H1 (cell line): ENCODE data around the gene DHRS1. TPM values are rescaled to one million over a fixed set of nuclear protein-coding genes. Genes with fewer than 3 reads are reported as not detected.

ENCODE experiments used
- CTCF ChIA-PET: fragments of 300-600 bp; sonication (Branson Sonifier 250); formaldehyde crosslinking; loops from one replicate; lab custom pipeline; 2021; ENCODE audit not compliant: partially characterized antibody; lab: Charles Lee
- POLR2A ChIA-PET: fragments of 300-600 bp; sonication (Branson Sonifier 250); formaldehyde crosslinking; loops from one replicate; lab custom pipeline; 2021; ENCODE audit warnings: inconsistent platforms; ENCODE audit not compliant: partially characterized antibody; lab: Charles Lee
- DNase-seq, 2 experiments: peaks; one replicate each; pipeline versions ENCODE4 v3.0.0 to v3.0.0-alpha.2; 2010 to 2022; ENCODE audit warnings: low spot score in 2 of 2, low read depth in 1 of 2, mixed read lengths in 1 of 2
- FAIRE-seq: peaks from 2 replicates; lab custom pipeline; 2011; peaks lifted over from hg19 to GRCh38; lab: Jason Lieb, UNC
- H2AFZ ChIP-seq: 2 replicates; pipeline ENCODE4 v1.8.1; 2012; ENCODE audit warnings: low read length, inconsistent platforms
- H2AK5ac ChIP-seq: 2 replicates; pipeline ENCODE4 v1.6.1; 2013; ENCODE audit warnings: low read depth, low read length
- H2BK120ac ChIP-seq: replicated peaks from 2 replicates; pipeline ENCODE3; 2013; ENCODE audit warnings: low read depth, low read length, inconsistent platforms
- H2BK12ac ChIP-seq: 2 replicates; pipeline ENCODE4 v1.6.1; 2013; ENCODE audit warnings: low read depth, low read length
- H2BK15ac ChIP-seq: 2 replicates; pipeline ENCODE4 v1.6.1; 2013; ENCODE audit warnings: low read length
- H2BK20ac ChIP-seq: 2 replicates; pipeline ENCODE4 v1.6.1; 2013; ENCODE audit warnings: low read length
- H2BK5ac ChIP-seq: 2 replicates; pipeline ENCODE4 v1.6.1; 2013; ENCODE audit warnings: low read depth, low read length
- H3K14ac ChIP-seq: 2 replicates; pipeline ENCODE4 v1.6.1; 2013; ENCODE audit warnings: inconsistent platforms; ENCODE audit not compliant: insufficient read length
- H3K18ac ChIP-seq: 2 replicates; pipeline ENCODE4 v1.6.1; 2013; ENCODE audit warnings: low read length; ENCODE audit errors: extremely low read depth
- H3K23ac ChIP-seq: 2 replicates; pipeline ENCODE4 v1.6.1; 2013; ENCODE audit warnings: inconsistent platforms; ENCODE audit not compliant: insufficient read length
- H3K23me2 ChIP-seq: 2 replicates; pipeline ENCODE4 v1.6.1; 2013; ENCODE audit warnings: low read depth, low read length
- H3K27ac ChIP-seq: 2 replicates; pipeline ENCODE4 v1.6.1; 2011; ENCODE audit warnings: low read depth, low read length, inconsistent platforms
- H3K27me3 ChIP-seq, 4 experiments: replicated peaks in 1 of 4; 1 replicate in 1 of 4; 2 replicates in 3 of 4; pipeline versions ENCODE4 v1.6.1 to v1.8.1; 2011 to 2013; ENCODE audit warnings: low read length in 3 of 4, mild to moderate bottlenecking in 3 of 4, inconsistent platforms in 2 of 4, mixed read lengths in 2 of 4, moderate library complexity in 1 of 4; ENCODE audit not compliant: control insufficient read depth in 3 of 4, insufficient read depth in 3 of 4; ENCODE audit errors: extremely low read depth in 1 of 4
- H3K36me3 ChIP-seq, 4 experiments: 2 replicates each; pipeline versions ENCODE4 v1.6.1 to v1.8.1; 2011 to 2013; ENCODE audit warnings: mild to moderate bottlenecking in 4 of 4, low read length in 3 of 4, moderate library complexity in 2 of 4, control low read depth in 1 of 4, inconsistent platforms in 1 of 4; ENCODE audit not compliant: insufficient read depth in 4 of 4, control insufficient read depth in 2 of 4
- H3K4ac ChIP-seq: replicated peaks from 2 replicates; pipeline ENCODE3; 2013; ENCODE audit warnings: low read length, low read depth, mixed read lengths, inconsistent platforms; ENCODE audit not compliant: insufficient read length
- H3K4me1 ChIP-seq, 4 experiments: replicated peaks in 1 of 4; 1 replicate in 1 of 4; 2 replicates in 3 of 4; pipeline versions ENCODE4 v1.6.1 to v1.8.1; 2011 to 2013; ENCODE audit warnings: low read length in 3 of 4, inconsistent platforms in 2 of 4, mixed read lengths in 1 of 4; ENCODE audit not compliant: insufficient read depth in 4 of 4, control insufficient read depth in 3 of 4
- H3K4me2 ChIP-seq, 2 experiments: 2 replicates each; pipeline versions ENCODE4 v1.6.1 to v1.8.1; 2011 to 2013; ENCODE audit warnings: low read depth in 2 of 2, low read length in 2 of 2, control low read depth in 1 of 2, inconsistent platforms in 1 of 2, mild to moderate bottlenecking in 1 of 2; ENCODE audit not compliant: insufficient read depth in 1 of 2
- H3K4me3 ChIP-seq, 4 experiments: fragments of 200-600, 300-600 bp in 1 of 4; sonication (generic), shearing (Covaris generic), sonication (Bioruptor Twin) in 1 of 4; 2 replicates each; pipeline versions ENCODE4 v1.5.1 to v1.8.1; 2011 to 2016; ENCODE audit warnings: low read length in 4 of 4, low read depth in 3 of 4, control low read depth in 2 of 4, inconsistent platforms in 2 of 4, mild to moderate bottlenecking in 2 of 4, mixed read lengths in 1 of 4, moderate library complexity in 1 of 4; ENCODE audit not compliant: insufficient read depth in 2 of 4; ENCODE audit errors: extremely low read depth in 1 of 4
- H3K56ac ChIP-seq: replicated peaks from 2 replicates; pipeline ENCODE3; 2013; ENCODE audit warnings: low read depth, mild to moderate bottlenecking, mixed read lengths, low read length, inconsistent platforms; ENCODE audit not compliant: insufficient read length
- H3K79me1 ChIP-seq: 2 replicates; pipeline ENCODE4 v1.6.1; 2013; ENCODE audit warnings: low read depth, low read length, control low read depth
- H3K79me2 ChIP-seq, 2 experiments: 2 replicates each; pipeline versions ENCODE4 v1.6.1 to v1.8.1; 2012 to 2013; ENCODE audit warnings: low read length in 2 of 2, mild to moderate bottlenecking in 2 of 2, inconsistent platforms in 1 of 2; ENCODE audit not compliant: insufficient read depth in 2 of 2, control insufficient read depth in 1 of 2
- H3K9ac ChIP-seq, 4 experiments: replicated peaks in 1 of 4; 1 replicate in 1 of 4; 2 replicates in 3 of 4; pipeline versions ENCODE4 v1.6.1 to v1.8.1; 2011 to 2013; ENCODE audit warnings: low read depth in 3 of 4, low read length in 3 of 4, control low read depth in 2 of 4, mild to moderate bottlenecking in 2 of 4, moderate library complexity in 2 of 4, inconsistent platforms in 1 of 4; ENCODE audit errors: extremely low read depth in 1 of 4
- H3K9me3 ChIP-seq, 2 experiments: 2 replicates each; pipeline versions ENCODE4 v1.6.1 to v1.8.1; 2012 to 2013; ENCODE audit warnings: mild to moderate bottlenecking in 2 of 2, moderate library complexity in 2 of 2, control low read depth in 1 of 2, inconsistent platforms in 1 of 2, low read depth in 1 of 2, low read length in 1 of 2, mixed read lengths in 1 of 2; ENCODE audit not compliant: insufficient read depth in 2 of 2
- H4K20me1 ChIP-seq, 2 experiments: replicated peaks in 1 of 2; 2 replicates each; pipeline versions ENCODE3 to v1.8.1; 2011 to 2013; ENCODE audit warnings: inconsistent platforms in 2 of 2, low read length in 2 of 2, mild to moderate bottlenecking in 1 of 2; ENCODE audit not compliant: insufficient read depth in 2 of 2, control insufficient read depth in 1 of 2
- H4K5ac ChIP-seq: 2 replicates; pipeline ENCODE4 v1.6.1; 2013; ENCODE audit warnings: low read length, low read depth, mixed read lengths, inconsistent platforms; ENCODE audit not compliant: insufficient read length
- H4K8ac ChIP-seq: 2 replicates; pipeline ENCODE4 v1.8.0; 2013; ENCODE audit warnings: mild to moderate bottlenecking, moderate library complexity, low read length, inconsistent platforms; ENCODE audit not compliant: insufficient read depth; ENCODE audit errors: extremely low read depth
- H4K91ac ChIP-seq: replicated peaks from 2 replicates; pipeline ENCODE3; 2013; ENCODE audit warnings: low read length, mixed read lengths, inconsistent platforms; ENCODE audit not compliant: insufficient read length
- BCL11A ChIP-seq, 2 experiments: IDR thresholded peaks; one replicate each; pipeline ENCODE4 v1.6.1; 2011; ENCODE audit warnings: low read depth in 2 of 2, low read length in 2 of 2, mild to moderate bottlenecking in 2 of 2
- HDAC6 ChIP-seq: IDR thresholded peaks from one replicate; pipeline ENCODE4 v1.7.1; 2012; ENCODE audit warnings: low read depth, mild to moderate bottlenecking, inconsistent platforms, low read length, moderate library complexity
- RAD21 ChIP-seq, 2 experiments: IDR thresholded peaks in 1 of 2; conservative IDR thresholded peaks in 1 of 2; 2 replicates each; pipeline ENCODE4 v1.6.1; 2011; ENCODE audit warnings: low read depth in 2 of 2, low read length in 2 of 2, improper control_type of control experiment in 1 of 2, inconsistent platforms in 1 of 2, mild to moderate bottlenecking in 1 of 2, moderate library complexity in 1 of 2
- SAP30 ChIP-seq: fragments of 300-600 bp; sonication (generic); IDR thresholded peaks from 2 replicates; pipeline ENCODE4 v1.7.1; 2012; ENCODE audit warnings: low read length, moderate library complexity, mild to moderate bottlenecking, inconsistent platforms; ENCODE audit not compliant: insufficient read depth, insufficient replicate concordance
- SIRT6 ChIP-seq: IDR thresholded peaks from one replicate; pipeline ENCODE4 v1.7.1; 2012; ENCODE audit warnings: low read length, inconsistent platforms
- SP4 ChIP-seq: IDR thresholded peaks from 2 replicates; pipeline ENCODE4 v1.6.1; 2012; ENCODE audit warnings: low read length, inconsistent platforms
- TAF7 ChIP-seq: optimal IDR thresholded peaks from 2 replicates; pipeline ENCODE3; 2011; ENCODE audit warnings: low read depth, mild to moderate bottlenecking, inconsistent platforms, low read length, moderate library complexity, borderline replicate concordance
- TCF12 ChIP-seq: IDR thresholded peaks from 2 replicates; pipeline ENCODE4 v1.6.1; 2011; ENCODE audit warnings: low read depth, mild to moderate bottlenecking, low read length
- TEAD4 ChIP-seq: IDR thresholded peaks from 2 replicates; pipeline ENCODE4 v1.6.1; 2012; ENCODE audit warnings: low read depth, low read length, inconsistent platforms, mixed read lengths
- YY1 ChIP-seq: IDR thresholded peaks from 2 replicates; pipeline ENCODE4 v1.6.1; 2011; ENCODE audit warnings: low read depth, mild to moderate bottlenecking, low read length
- WGBS, 2 experiments: shearing (Covaris generic) in 1 of 2; methylation state at CpG; one replicate each; pipeline versions ENCODE4 v1.1.6 to v1.1.7; 2013 to 2015; ENCODE audit warnings: low lambda C conversion rate in 2 of 2, mixed read lengths in 2 of 2, inconsistent platforms in 1 of 2, low coverage in 1 of 2, missing lambda C conversion rate in 1 of 2; ENCODE audit not compliant: insufficient replicate concordance in 2 of 2, insufficient coverage in 1 of 2, insufficient read length in 1 of 2; ENCODE audit errors: extremely low coverage in 1 of 2, missing lambda C conversion rate in 1 of 2; 5-methylcytosine and 5-hydroxymethylcytosine counted together
- polyA plus RNA-seq, 7 experiments: library from polyadenylated mRNA; depleted of rRNA in 3 of 7; stranded (reverse) in 5 of 7; unstranded in 2 of 7; fragments of >200 nt in 5 of 7; fragments of 200-250 nt in 2 of 7; gene quantifications; 1 replicate in 5 of 7; 2 replicates in 1 of 7; 4 replicates in 1 of 7; pipeline versions ENCODE4 v1.2.1 to v1.2.3, GENCODE V29; 2011 to 2013; ENCODE audit warnings: missing spikeins in 2 of 7, mixed read lengths in 2 of 7
- total RNA-seq: library from RNA; stranded (reverse); fragmentation: NEBNext Ultra II Directional; extraction: Animal tissue kit (Norgen Biotek cat#: 25700); gene quantifications from 2 replicates; pipeline ENCODE4 v1.2.1, GENCODE V29; 2021
- TF ChIP-seq, protein P1 (sequence below), 3 experiments: IDR thresholded peaks; 1 replicate in 2 of 3; 2 replicates in 1 of 3; pipeline versions ENCODE4 v1.5.1 to v1.6.1; 2011; ENCODE audit warnings: low read length in 3 of 3, mild to moderate bottlenecking in 3 of 3, inconsistent platforms in 2 of 3, low read depth in 1 of 3, moderate library complexity in 1 of 3; ENCODE audit not compliant: insufficient read depth in 1 of 3; ENCODE audit errors: control extremely low read depth in 1 of 3

The DHRS1 gene
- total and polyA plus RNA-seq, 2 of the 8 experiments (the other 6 are each of a cell fraction or from before 2014, with no cell fraction given): 8.8 to 31.7 TPM

DNA sequence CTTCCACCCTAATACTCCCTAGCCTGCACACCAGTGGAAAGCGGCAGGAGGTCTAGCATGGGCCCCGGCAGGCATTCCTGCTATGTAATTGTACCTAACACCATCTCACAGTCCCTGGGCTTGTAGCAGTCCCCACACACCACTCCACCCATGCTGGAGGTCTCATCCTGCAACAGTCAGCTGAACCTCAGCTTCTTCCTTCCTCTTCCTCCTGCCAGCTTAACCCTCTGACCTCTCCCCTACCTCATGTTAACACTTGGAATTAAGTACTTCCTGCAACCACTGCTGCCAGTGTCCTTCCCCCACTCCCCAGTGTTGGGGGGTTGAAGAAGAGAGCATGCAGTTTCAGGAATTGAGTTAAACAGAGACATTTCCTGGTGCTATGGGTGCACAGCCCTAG lies 27.7 kb upstream of the DHRS1 start:
- no peaks in the 10 kb centered on the region for H3K79me1 ChIP-seq
- TF ChIP-seq SP4 (no peak), SAP30 (no peak), RAD21 (IDR thresholded peaks at IDR 0.05 in 1 of 2, conservative IDR thresholded peaks at IDR 0.05 in 1 of 2; ENCODE audit: low read depth in 2 of 2, low read length in 2 of 2) (no peak), YY1 (no peak), TEAD4 (no peak), HDAC6 (no peak), TCF12 (no peak), SIRT6 (no peak), BCL11A (IDR thresholded peaks at IDR 0.05; ENCODE audit: low read depth in 2 of 2, low read length in 2 of 2) (no peak), TAF7 (no peak)
- TF ChIP-seq, protein P1, sequence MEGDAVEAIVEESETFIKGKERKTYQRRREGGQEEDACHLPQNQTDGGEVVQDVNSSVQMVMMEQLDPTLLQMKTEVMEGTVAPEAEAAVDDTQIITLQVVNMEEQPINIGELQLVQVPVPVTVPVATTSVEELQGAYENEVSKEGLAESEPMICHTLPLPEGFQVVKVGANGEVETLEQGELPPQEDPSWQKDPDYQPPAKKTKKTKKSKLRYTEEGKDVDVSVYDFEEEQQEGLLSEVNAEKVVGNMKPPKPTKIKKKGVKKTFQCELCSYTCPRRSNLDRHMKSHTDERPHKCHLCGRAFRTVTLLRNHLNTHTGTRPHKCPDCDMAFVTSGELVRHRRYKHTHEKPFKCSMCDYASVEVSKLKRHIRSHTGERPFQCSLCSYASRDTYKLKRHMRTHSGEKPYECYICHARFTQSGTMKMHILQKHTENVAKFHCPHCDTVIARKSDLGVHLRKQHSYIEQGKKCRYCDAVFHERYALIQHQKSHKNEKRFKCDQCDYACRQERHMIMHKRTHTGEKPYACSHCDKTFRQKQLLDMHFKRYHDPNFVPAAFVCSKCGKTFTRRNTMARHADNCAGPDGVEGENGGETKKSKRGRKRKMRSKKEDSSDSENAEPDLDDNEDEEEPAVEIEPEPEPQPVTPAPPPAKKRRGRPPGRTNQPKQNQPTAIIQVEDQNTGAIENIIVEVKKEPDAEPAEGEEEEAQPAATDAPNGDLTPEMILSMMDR (IDR thresholded peaks at IDR 0.05; ENCODE audit: control extremely low read depth in 1 of 3, insufficient read depth in 1 of 3, low read depth in 1 of 3, low read length in 3 of 3): no peak

More for the DNA sequence above, 27.7 kb upstream of the DHRS1 start:
- Histone ChIP-seq H2AFZ (no peak overlapping the region), H3K18ac (no peak overlapping the region), H3K36me3 (no peaks in the 10 kb centered on the region), H2BK15ac (0 out of 2 replicates have a peak overlapping the region, but pooled peaks have one; percentile 16), H3K9ac (no peak overlapping the region), H2AK5ac (no peak overlapping the region), H3K23me2 (peaks cover under 1% of the 10 kb centered on the region), H3K23ac (no peak overlapping the region), H2BK20ac (no peak overlapping the region), H2BK120ac (no peak overlapping the region), H3K4me1 (peaks cover 0 to 4% (median under 1%) of the 10 kb centered on the region in 4 experiments; a peak in 4 of 7 replicates), H3K79me2 (no peaks in the 10 kb centered on the region), H3K27ac (no peak overlapping the region), H3K4me2 (no peak overlapping the region), H3K56ac (no peak overlapping the region), H4K20me1 (no peaks in the 10 kb centered on the region), H3K27me3 (peaks cover 0 to 44% (median 13%) of the 10 kb centered on the region in 4 experiments; a peak in 5 of 7 replicates), H4K91ac (no peak overlapping the region), H3K4me3 (no peak overlapping the region), H2BK5ac (no peak overlapping the region), H4K8ac (peak overlapping the region; percentile 71; the same call in 1 of the 2 replicates), H3K4ac (no peak overlapping the region), H3K14ac (no peak overlapping the region), H3K9me3 (no peaks in the 10 kb centered on the region), H4K5ac (no peak overlapping the region), H2BK12ac (no peak overlapping the region)
- no peak for FAIRE-seq
- WGBS, 2 experiments: 86% methylated on average over 2 of the region's 2 CpGs; no CpG with 5 or more reads in 1 of the 2 experiments
- no peak for DNase-seq
- ChIA-PET POLR2A (interaction anchor here (0.6 to 1.4 kb wide), 2 partner anchors 10 to 100 kb away, joined by 3 read pairs; no protein-coding TSS in a partner anchor), CTCF (interaction anchor here (0.9 to 27.8 kb wide), 11 partner anchors 10 to 127 kb away, joined by 3 to 664 read pairs (median 4); partner anchors contain the start of genes CBLN3, CIDEB, KHNYN and LTB4R)
